Astrocyte (in vitro differentiated cells and primary cell): ENCODE measurements around the gene PAX6.

Experiments
- CTCF ChIP-seq: IDR thresholded peaks from 2 replicates; pipeline ENCODE4 v1.5.1; 2011; ENCODE audit warnings: low read depth, mild to moderate bottlenecking, inconsistent platforms, low read length, moderate library complexity; ENCODE audit not compliant: insufficient read depth
- EZH2 ChIP-seq: IDR thresholded peaks from 2 replicates; pipeline ENCODE4 v1.6.1; 2012; ENCODE audit warnings: mild to moderate bottlenecking, low read length, inconsistent platforms; ENCODE audit not compliant: insufficient read depth

GRCh38 chr11:31780078-31780477 lies 31.0 kb downstream of the PAX6 start:
- TF ChIP-seq CTCF (no peak), EZH2 (no peak)
